NCI-H69 (cell line): Measurements from ENCODE around the gene DDAH2.
"Not testable (repeated sequence)": the region's sequence is repeated elsewhere in the genome, so short reads cannot be mapped to it uniquely, and the experiment has no call there.

Experiments used
- DNase-seq: peaks from one replicate; lab custom pipeline; 2025; lab: John Stamatoyannopoulos, UW

Gene DDAH2

GRCh38 chr6:31713991-31714684 lies 15.0 kb downstream of the DDAH2 start:
- DNase-seq, result peak; percentile 99

DNA sequence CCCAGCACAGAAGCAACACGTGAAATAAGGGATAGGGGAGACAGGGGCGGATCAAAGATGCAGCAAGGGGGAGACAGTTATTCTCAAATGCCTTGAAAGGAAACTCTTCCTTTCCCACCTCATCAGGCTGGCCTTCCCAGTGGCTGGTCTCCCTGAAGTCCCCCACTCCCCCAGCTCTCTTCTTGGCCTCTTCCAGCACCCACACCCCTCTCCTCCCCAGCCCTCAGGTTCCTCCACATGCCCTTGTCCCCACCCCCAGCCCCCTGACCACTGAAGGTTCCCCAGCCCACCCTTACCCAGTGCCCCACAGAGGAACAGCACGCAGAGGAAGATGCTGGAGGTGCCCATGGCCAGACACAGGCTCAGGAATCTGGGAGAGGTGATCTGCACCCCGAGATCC lies 15.6 kb downstream of the DDAH2 start:
- peak; percentile 41 for DNase-seq

- DNase-seq, result peak; percentile 51
Measured at GRCh38 chr6:31712296-31712695, 16.8 kb downstream of the DDAH2 start.

DNA sequence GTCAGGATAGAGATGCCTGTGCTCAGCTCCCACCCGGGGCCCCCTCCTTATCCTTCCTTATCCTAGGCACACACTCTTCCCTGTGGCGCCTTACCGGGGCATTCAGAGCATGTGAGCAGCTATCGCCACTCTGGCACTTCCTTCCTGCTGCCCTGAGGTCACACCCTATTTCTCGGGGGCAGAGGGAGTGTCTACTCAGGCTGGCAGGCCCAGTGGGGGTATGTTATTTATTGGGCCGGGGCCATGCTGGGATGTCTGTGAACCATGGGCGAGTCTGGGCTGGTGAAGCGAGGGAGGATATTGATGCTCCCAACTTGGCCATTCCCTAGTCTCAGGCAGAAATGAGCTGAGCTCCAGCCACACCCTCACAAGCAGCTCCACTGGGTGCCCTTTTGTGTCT lies 17.9 kb downstream of the DDAH2 start:
- peak; percentile 86 for DNase-seq

DNA sequence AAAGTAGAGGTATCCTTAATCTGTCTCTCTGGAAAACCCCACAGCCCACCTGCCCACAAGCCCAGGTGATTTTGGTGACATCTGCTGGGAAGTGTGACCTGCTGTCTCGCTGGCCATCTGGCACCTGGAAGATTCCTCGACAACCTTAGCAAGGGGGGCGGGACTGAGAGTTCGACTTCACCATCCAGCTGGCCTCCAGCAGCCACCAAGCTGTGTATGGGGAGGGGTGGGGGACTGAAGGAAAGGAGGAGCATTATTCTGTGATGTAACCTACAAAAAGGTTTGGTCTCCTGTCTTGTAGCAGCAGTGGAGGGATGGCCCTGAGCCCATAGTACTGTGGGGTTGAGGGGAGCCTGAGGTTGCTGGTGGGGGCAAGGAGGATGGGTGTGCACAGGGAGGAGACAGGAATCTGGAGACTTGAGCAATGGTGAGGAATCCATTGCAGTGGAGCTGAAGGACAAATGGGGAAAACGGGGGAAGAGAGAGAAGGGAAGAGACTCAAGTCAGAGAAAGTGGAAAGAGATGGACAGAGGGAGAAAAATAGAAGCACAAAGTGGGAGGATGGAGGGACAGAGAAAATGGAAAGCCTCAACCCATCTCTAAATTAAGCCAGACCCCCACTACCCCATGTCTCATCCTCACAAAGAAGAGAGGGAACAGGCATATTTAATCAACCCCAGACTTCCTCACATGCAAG lies 18.4 kb downstream of the DDAH2 start:
- peak; percentile 69 for DNase-seq

DNA sequence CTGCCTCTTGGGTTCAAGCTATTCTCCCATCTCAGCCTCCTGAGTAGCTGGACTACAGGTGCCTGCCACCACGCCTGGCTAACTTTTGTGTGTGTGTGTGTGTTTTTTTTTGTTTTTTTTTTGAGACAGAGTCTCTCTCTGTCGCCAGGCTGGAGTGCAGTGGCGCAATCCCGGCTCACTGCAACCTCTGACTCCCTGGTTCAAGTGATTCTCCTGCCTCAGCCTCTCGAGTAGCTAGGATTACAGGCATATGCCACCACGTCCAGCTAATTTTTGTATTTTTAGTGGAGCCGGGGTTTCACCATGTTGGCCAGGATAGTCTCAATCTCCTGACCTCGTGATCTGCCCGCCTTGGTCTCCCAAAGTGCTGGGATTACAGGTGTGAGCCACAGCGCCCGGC lies 19.9 kb downstream of the DDAH2 start:
- DNase-seq, result not testable (repeated sequence)

DNA sequence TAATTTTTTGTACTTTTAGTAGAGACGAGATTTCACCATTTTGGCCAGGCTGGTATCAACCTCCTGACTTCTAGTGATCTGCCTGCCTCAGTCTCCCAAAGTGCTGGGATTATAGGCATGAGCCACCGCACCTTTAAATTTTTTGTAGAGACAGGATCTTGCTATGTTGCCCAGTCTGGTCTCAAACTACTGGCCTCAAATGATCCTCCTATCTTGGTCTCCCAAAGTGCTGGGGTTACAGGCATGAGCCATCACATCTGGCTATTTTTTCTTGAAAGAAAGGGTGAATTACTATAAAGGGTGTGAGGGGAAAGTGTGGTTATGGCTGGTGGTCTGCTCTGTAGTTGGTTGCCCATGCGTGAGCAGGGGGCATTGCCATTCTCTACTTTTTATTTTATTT lies 20.9 kb downstream of the DDAH2 start:
- no peak for DNase-seq

DNA sequence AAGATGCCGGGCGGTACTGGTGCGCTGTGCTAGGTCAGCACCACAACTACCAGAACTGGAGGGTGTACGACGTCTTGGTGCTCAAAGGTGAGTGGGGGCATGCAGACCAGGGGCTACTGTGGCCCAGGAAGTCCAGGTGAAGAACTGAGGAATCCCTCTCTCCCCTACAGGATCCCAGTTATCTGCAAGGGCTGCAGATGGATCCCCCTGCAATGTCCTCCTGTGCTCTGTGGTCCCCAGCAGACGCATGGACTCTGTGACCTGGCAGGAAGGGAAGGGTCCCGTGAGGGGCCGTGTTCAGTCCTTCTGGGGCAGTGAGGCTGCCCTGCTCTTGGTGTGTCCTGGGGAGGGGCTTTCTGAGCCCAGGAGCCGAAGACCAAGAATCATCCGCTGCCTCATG lies 21.4 kb downstream of the DDAH2 start:
- no peak for DNase-seq

DNA sequence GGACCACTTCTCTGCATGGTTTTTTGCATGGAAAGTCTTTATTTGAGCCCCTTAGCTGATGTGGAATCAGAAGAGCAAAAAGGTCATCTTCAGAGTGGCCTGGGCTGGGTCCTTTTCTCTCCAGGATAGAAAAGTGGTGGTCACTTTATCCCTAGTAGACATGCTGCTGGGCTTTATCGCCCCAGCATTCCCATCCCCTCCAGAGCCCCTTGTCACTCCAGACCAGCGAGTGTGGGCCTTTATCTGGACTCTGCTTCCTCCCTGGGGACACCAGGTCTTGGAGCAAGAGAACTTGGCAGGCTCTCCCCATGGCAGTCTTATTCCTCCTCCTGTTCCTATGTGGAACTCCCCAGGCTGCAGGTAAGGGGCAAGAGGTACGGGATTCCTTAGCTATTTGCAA lies 22.5 kb downstream of the DDAH2 start, which contains the start of gene LY6G6F:
LY6G6F (plus strand) TSS at position 268 of the 400 bp plus-strand sequence; CDS start at position 309, 41 bp downstream.
- DNase-seq, result no peak

DNA sequence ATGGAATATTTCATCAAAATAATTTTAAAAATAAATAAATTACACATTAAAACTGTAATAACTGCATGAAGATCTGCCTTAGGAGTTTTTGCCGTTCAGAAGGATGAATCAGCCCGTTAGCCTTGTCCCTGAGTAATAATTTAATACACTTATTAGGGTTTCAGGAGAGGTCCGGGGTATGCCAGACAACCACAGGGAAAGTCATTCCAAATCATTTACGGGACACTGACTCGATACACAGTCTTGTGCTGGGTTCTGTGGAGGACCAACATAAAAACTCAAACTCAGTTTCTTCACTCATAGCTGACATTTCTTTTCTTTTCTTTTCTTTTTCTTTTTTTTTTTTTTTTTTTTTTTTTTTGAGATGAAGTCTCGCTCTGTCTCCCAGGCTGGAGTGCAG lies 23.2 kb downstream of the DDAH2 start:
- DNase-seq, result no peak

DNA sequence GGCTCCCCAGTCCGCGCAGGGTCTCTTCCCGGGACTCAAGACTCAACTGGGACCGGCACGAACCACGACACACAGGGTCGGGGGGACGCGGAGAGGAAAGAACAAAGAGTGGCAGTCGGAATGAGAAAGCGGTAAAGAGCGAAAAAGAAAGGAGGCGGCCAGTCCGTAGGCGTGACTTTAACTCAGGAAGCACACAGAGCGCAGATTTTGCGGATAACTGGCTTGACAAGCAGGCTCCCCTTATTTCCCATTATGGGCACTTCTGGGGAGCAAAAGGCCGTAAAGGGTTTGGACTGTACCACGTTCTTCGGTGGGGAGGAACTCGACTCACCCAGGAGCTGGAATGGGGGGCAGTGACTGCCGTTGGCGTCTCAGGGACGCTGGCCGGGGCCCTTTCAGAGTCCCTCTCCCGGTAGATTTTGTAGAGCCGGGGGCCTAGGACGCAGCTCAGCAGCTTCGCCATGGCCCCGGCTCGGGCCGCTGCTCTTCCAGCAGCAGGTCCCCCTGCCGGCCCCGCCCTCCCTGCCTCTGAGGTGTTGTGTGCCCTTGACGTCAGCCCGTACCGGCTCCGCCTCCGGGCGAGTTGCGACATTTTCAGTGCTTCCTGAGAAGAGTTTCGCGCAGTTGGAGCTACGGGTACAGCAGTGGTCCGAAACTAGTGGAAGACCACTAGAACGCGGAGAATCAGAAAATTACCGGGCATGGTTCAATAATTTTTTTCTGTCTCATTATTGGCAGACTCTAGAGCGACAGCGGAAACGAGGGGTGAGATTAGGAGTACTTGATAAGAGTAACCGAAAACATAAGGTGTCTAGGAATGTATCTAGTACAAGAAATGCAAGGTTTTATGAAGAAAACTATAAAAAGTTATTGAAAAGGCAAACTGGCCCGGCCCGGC lies 26.0 kb downstream of the DDAH2 start, which contains the start of gene ABHD16A:
ABHD16A (minus strand) TSS at position 506 of the 898 bp plus-strand sequence; CDS start at position 463, 43 bp downstream.
- DNase-seq, result peak; percentile 99

DNA sequence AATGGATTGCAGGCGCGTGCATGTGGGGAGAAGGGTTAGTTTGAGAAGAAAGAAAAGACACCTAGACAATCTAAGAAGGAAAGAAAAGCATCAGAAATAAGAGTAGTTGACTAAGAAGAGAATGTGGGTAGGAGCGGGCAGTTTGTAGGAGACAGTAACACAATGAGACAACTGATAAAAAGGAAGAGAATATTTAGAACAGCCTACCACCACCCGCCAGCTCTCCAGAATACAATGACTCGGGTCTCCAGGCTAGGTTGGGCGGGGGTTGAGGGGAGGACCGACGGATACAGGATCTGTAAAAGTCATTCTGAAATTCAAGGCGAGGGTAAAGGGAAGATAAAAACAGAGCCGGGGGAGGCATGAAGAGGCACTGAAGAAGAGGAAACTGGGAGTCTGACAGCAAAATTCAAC lies 26.7 kb downstream of the DDAH2 start:
- DNase-seq, result no peak

DNA sequence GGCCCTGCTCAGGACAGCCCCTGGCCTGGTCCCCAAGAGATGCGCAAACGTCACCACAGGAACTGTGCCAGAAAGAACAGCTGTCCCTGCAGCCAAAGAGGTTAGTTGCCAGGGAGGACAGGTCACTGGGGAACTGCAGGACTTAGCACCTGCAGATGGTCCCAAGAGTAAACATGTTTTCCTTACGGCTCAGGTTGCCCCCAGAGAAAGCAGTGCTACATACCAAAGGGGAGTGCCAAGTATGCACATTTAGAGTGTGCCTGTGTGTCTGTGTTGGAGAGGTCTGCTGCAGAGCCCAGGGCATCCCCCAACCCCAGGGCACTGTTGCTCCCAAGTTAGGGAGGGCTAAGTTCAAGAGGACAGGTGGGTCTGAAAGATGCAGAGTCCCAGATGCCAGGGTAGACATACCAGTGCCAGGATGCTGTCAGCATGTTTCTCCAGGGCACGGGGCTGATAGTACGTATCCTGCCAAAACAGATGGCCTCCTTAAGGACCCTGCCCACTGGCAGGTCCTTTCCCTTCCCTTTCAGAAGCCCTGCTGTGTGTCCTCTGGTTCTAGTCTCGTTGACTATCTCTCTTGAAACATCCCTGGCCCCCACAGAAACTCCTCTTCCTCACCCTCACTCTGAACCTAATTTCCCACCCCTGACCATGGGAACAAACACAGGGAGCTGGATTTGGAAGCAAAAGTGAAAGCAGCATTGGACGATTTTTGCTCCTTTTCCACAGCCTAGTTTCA lies 27.3 kb downstream of the DDAH2 start:
- peak; percentile 77 for DNase-seq

DNA sequence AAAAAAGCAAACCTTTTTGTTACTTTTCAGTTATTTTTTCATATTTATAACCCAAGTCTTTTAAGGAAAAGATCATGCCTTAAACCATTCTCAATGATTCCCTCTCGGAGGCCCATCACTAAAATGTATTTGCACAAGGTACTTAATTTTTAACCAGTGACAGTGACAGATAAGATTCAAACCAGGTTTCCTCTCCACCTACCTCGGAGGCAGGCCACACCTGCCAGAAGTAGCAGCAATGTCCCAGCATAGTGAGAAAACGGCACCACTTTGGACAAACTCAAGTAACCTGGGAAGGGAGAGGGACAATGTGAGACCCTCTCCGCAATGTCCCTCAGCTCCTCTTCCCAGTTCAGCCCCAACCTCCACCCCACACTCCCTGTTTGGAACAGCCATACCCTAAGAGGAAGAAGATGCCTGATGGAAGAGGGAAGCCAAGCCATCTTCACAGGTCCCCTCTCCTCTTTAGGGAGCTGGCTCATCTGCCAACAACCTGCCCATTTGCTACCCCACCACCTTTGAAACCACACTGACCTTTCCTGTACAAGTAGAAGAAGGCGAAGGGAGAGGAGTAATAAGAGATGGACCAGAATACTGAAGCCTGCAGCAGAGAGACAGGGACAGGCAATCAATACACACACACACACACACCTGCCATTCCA lies 28.2 kb downstream of the DDAH2 start:
- no peak for DNase-seq

GRCh38 chr6:31697555-31697954 lies 31.5 kb downstream of the DDAH2 start:
- peak; percentile 69 for DNase-seq

DNA sequence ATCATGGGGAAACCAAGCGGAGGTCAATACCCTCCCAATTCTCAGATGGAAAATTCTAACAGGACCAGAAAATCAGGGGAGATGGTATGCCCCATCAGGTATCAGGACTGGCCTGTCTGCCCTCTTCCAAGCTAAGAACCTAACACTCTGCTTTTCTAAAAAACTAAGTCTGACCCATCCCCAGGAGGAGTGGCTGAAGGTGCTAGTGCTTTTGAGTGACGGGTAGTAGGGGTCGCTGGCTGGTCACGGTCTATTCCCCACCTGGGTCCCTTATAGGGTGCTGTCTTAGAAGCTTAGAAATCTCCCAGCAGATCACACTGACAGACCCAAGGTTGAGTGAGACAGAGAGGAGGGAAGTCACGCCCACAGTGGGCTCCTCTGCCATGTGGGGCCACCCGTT lies 35.6 kb downstream of the DDAH2 start:
- DNase-seq, result no peak

- DNase-seq, result no peak
Measured at GRCh38 chr6:31692886-31693285, 36.2 kb downstream of the DDAH2 start.

DNA sequence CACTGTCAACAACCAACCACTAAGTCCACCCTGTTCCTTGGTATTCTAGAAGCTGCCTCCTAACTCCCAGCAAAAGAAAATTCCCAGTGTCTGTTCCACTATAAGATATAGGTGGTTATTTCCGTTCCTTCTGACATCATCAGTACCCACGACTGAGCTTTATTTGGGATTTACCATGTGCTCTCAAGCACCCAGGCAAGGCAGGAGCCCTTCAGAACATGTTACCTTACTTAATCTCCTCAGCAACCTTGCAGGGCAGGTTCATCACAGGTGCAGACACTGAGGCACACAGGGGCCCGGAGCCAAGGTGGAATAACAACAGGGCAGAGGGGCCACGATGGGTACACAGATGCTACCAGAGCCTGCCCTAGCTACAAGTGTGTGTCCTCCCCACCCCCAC lies 36.7 kb downstream of the DDAH2 start:
- no peak for DNase-seq

DNA sequence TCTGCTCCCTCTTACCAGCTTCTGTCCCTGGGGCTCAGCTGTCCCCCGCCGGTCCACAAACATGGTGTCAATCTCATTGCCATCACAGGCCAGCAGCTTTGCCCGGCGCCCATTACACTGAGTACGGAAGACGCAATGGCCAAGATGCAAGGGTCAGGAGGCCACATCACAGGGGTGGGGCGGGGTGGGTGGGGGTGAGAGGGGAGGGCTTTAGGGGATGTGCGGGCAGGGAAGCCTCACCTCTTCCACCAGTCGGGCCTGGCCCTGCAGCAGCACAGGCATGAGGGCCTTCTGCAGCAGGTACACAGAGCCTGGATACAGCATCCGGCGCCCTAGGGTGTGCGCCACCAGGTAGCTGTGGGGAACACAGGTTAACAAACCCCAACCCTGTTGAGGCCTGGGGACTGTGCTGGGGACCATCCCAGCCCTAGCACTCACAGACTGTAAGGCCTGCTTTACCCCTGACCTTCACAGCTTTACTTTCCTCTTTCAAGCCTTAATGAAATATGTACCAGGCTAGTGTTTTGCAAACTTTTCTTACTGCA lies 37.5 kb downstream of the DDAH2 start:
- no peak for DNase-seq

DNA sequence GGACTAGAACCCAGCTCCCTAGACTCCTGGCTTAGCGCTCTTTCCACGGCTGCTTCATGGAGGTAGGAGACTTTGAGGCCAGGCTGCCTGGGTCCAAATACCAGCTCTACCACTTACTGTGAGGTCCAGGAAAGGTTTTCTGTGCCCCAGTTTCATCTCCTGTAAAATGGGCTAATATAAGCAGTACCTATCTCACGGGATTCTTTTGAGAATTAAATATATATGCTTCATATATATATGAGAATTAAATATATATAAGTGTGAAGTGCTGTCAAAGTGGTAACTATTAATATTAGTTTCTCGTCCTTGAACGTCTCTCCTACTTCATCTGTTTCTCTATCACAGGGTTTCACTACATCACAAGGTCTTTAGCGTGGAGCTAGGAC lies 38.0 kb downstream of the DDAH2 start:
- DNase-seq, result no peak
